HG03469 (cell line): ENCODE results near the gene CAMK1D.
"Not testable (repeated sequence)": the region's sequence is repeated elsewhere in the genome, so short reads cannot be mapped to it uniquely, and the experiment has no call there.

Source experiments
- ATAC-seq: cut with Tn5 transposase; IDR thresholded peaks from one replicate; pipeline ENCODE4 v1.9.1; 2021; ENCODE audit warnings: mild to moderate bottlenecking, moderate library complexity, moderate number of reproducible peaks; ENCODE audit not compliant: unreplicated experiment

The CAMK1D gene

GRCh38 chr10:12740813-12741212, 391.5 kb downstream of the CAMK1D start:
- ATAC-seq = no peak

- ATAC-seq = no peak
Observed at GRCh38 chr10:12741360-12741804, 392.0 kb downstream of the CAMK1D start.

- ATAC-seq = no peak
Observed at GRCh38 chr10:12742771-12743170, 393.4 kb downstream of the CAMK1D start.

GRCh38 chr10:12743466-12743865, 394.1 kb downstream of the CAMK1D start:
- not testable (repeated sequence) for ATAC-seq

- ATAC-seq = no peak
Observed at GRCh38 chr10:12743941-12744340, 394.6 kb downstream of the CAMK1D start.

- ATAC-seq = no peak
Observed at GRCh38 chr10:12748186-12748585, 398.8 kb downstream of the CAMK1D start.

- no peak for ATAC-seq
Observed at GRCh38 chr10:12749760-12750478, 400.6 kb downstream of the CAMK1D start.

- no peak for ATAC-seq
Observed at GRCh38 chr10:12750526-12751201, 401.3 kb downstream of the CAMK1D start.

- ATAC-seq = no peak
Observed at GRCh38 chr10:12755075-12755474, 405.7 kb downstream of the CAMK1D start.

GRCh38 chr10:12757351-12757750, 408.0 kb downstream of the CAMK1D start:
- ATAC-seq = no peak

GRCh38 chr10:12758271-12758670, 408.9 kb downstream of the CAMK1D start:
- no peak for ATAC-seq

- ATAC-seq = no peak
Observed at GRCh38 chr10:12766223-12766622, 416.9 kb downstream of the CAMK1D start.

- no peak for ATAC-seq
Observed at GRCh38 chr10:12768156-12769100, 419.1 kb downstream of the CAMK1D start.

- ATAC-seq = no peak
Observed at GRCh38 chr10:12769323-12770044, 420.1 kb downstream of the CAMK1D start.

- ATAC-seq = no peak
Observed at GRCh38 chr10:12771981-12772760, 422.8 kb downstream of the CAMK1D start.

- ATAC-seq = no peak
Observed at GRCh38 chr10:12772797-12773587, 423.6 kb downstream of the CAMK1D start.

GRCh38 chr10:12774204-12774894, 425.0 kb downstream of the CAMK1D start:
- ATAC-seq = no peak

- ATAC-seq = no peak
Observed at GRCh38 chr10:12777840-12778585, 428.7 kb downstream of the CAMK1D start.
